ENCODE results near the gene STX4. TPM values are rescaled to one million over a fixed set of nuclear protein-coding genes. Genes with fewer than 3 reads are reported as not detected.

STX4 gene
- polyA plus RNA-seq, 1 of the 3 experiments (the other 2 are of a cell fraction): 117 TPM

- no peak for DNase-seq
- H3K27ac ChIP-seq (ENCODE audit: low read depth in 2 of 2, low read length in 1 of 2): no peak overlapping the region
- no peaks in the 10 kb centered on the region for H3K9me2 ChIP-seq
- H3K4me1 ChIP-seq (ENCODE audit: control insufficient read depth in 1 of 2, insufficient read depth in 2 of 2, low read depth in 1 of 2, low read length in 1 of 2): peaks cover 0 to 1% of the 10 kb centered on the region in 2 experiments; a peak in 2 of 4 replicates
- H3K9ac ChIP-seq: no peak overlapping the region
- H3K36me3 ChIP-seq (replicated peaks in 1 of 2; ENCODE audit: control insufficient read depth in 1 of 2, insufficient read depth in 2 of 2, low read length in 1 of 2): peaks cover 16 to 43% of the 10 kb centered on the region in 2 experiments
- no peaks in the 10 kb centered on the region for H3K27me3 ChIP-seq (ENCODE audit: insufficient read depth)
- H3K9me3 ChIP-seq: no peaks in the 10 kb centered on the region
- no peak overlapping the region for H2AFZ ChIP-seq (ENCODE audit: low read depth)
- TF ChIP-seq RXRA (IDR thresholded peaks at IDR 0.05; ENCODE audit: borderline replicate concordance, low read depth) (no peak), CTCF (IDR thresholded peaks at IDR 0.05) (no peak), RFX5 (IDR thresholded peaks at IDR 0.05; ENCODE audit: low read length) (no peak), EP300 (IDR thresholded peaks at IDR 0.05; ENCODE audit: borderline replicate concordance in 1 of 2, low read depth in 1 of 2, low read length in 1 of 2) (no peak), USF2 (IDR thresholded peaks at IDR 0.05; ENCODE audit: borderline replicate concordance, low read depth, low read length) (no peak), GATA2 (CRISPR knock-in tag; IDR thresholded peaks at IDR 0.05) (no peak), SMC3 (IDR thresholded peaks at IDR 0.05; ENCODE audit: low read depth, low read length) (no peak), FOSL2 (IDR thresholded peaks at IDR 0.05; ENCODE audit: borderline replicate concordance, low read depth) (no peak)
- WGBS (ENCODE audit: low lambda C conversion rate): 87% methylated on average over 8 of the region's 8 CpGs
- H3K4me3 ChIP-seq (ENCODE audit: low read depth in 2 of 2, low read length in 1 of 2): no peak overlapping the region
- ChIA-PET POLR2A (interaction anchor here (1.2 to 2.1 kb wide), 3 partner anchors 9 to 32 kb away, joined by 5 to 8 read pairs (median 5); partner anchors contain the start of genes KAT8, ZNF646 and ZNF668), CTCF (interaction anchor here (3.0 kb wide), 1 partner anchor 57 kb away, joined by 12 read pairs; no protein-coding TSS in a partner anchor)
- no peak overlapping the region for H3K4me2 ChIP-seq
- peaks cover 8% of the 10 kb centered on the region; the same call in 1 of the 2 replicates for H4K20me1 ChIP-seq (ENCODE audit: insufficient read depth)
- H3K79me2 ChIP-seq (ENCODE audit: insufficient read depth): peaks cover 35% of the 10 kb centered on the region; the same call in 1 of the 2 replicates
- H3F3A ChIP-seq (replicated peaks; ENCODE audit: insufficient read depth): no peaks in the 10 kb centered on the region
Measured at GRCh38 chr16:31085411-31085810, 52.1 kb downstream of the STX4 start.

GRCh38 chr16:31085873-31086628 is 52.7 kb downstream of the STX4 start:
- 85% methylated on average over 14 of the region's 18 CpGs for WGBS (ENCODE audit: low lambda C conversion rate)
- H3K36me3 ChIP-seq (replicated peaks in 1 of 2; ENCODE audit: control insufficient read depth in 1 of 2, insufficient read depth in 2 of 2, low read length in 1 of 2): peaks cover 12 to 36% of the 10 kb centered on the region in 2 experiments

More at GRCh38 chr16:31085873-31086628, 52.7 kb downstream of the STX4 start:
- H3K79me2 ChIP-seq (ENCODE audit: insufficient read depth): peaks cover 35% of the 10 kb centered on the region
- H3K4me3 ChIP-seq (ENCODE audit: low read depth in 2 of 2, low read length in 1 of 2): no peak overlapping the region
- no peaks in the 10 kb centered on the region for H3F3A ChIP-seq (replicated peaks; ENCODE audit: insufficient read depth)
- H3K9me3 ChIP-seq: no peaks in the 10 kb centered on the region
- TF ChIP-seq FOXJ3 (CRISPR knock-in tag; IDR thresholded peaks at IDR 0.05) (no peak), USF1 (IDR thresholded peaks at IDR 0.05; ENCODE audit: borderline replicate concordance, low read depth) (no peak)
- ChIA-PET POLR2A (interaction anchor here (0.9 to 2.1 kb wide), 3 partner anchors 8 to 31 kb away, joined by 3 to 5 read pairs (median 5); partner anchors contain the start of genes KAT8 and ZNF668), CTCF (interaction anchor here (3.0 kb wide), 1 partner anchor 57 kb away, joined by 12 read pairs; no protein-coding TSS in a partner anchor)
- no peak overlapping the region for H3K27ac ChIP-seq (ENCODE audit: low read depth in 2 of 2, low read length in 1 of 2)
- H3K27me3 ChIP-seq (ENCODE audit: insufficient read depth): no peaks in the 10 kb centered on the region
- H4K20me1 ChIP-seq (ENCODE audit: insufficient read depth): peaks cover 8% of the 10 kb centered on the region; the same call in 1 of the 2 replicates
- H3K4me2 ChIP-seq: no peak overlapping the region
- no peaks in the 10 kb centered on the region for H3K9me2 ChIP-seq
- DNase-seq: no peak
- H3K9ac ChIP-seq: no peak overlapping the region
- no peak overlapping the region for H2AFZ ChIP-seq (ENCODE audit: low read depth)
- H3K4me1 ChIP-seq (ENCODE audit: control insufficient read depth in 1 of 2, insufficient read depth in 2 of 2, low read depth in 1 of 2, low read length in 1 of 2): peaks cover 0 to 8% of the 10 kb centered on the region in 2 experiments; a peak in 2 of 4 replicates
